GM12878 (cell line): ENCODE data around the gene CKLF. TPM values are rescaled to one million over a fixed set of nuclear protein-coding genes. Genes with fewer than 3 reads are reported as not detected.
A peak's percentile ranks its signal among the peaks of the same experiment; 100 is the strongest.

Experiments used
- BACH1 ChIP-seq: fragments of 450-650 bp; IDR thresholded peaks from 2 replicates; pipeline ENCODE4 v1.6.1; 2017; ENCODE audit warnings: mild to moderate bottlenecking, borderline replicate concordance
- CREB1 ChIP-seq: IDR thresholded peaks from 2 replicates; pipeline ENCODE4 v1.6.1; 2012; ENCODE audit warnings: low read depth, mild to moderate bottlenecking, inconsistent platforms
- CREM ChIP-seq: IDR thresholded peaks from 2 replicates; pipeline ENCODE4 v1.6.1; 2014; ENCODE audit warnings: antibody characterized with exemption, low read depth
- ETV6 ChIP-seq, 2 experiments: fragments of 450-650 bp in 1 of 2; IDR thresholded peaks in 1 of 2; conservative IDR thresholded peaks in 1 of 2; 2 replicates each; pipeline ENCODE4 v1.6.1; 2014; ENCODE audit warnings: antibody characterized with exemption in 1 of 2, borderline replicate concordance in 1 of 2, low read depth in 1 of 2, mild to moderate bottlenecking in 1 of 2, moderate library complexity in 1 of 2
- FOXM1 ChIP-seq: IDR thresholded peaks from 2 replicates; pipeline ENCODE4 v1.6.1; 2012; ENCODE audit warnings: low read depth, mild to moderate bottlenecking, inconsistent platforms, low read length, moderate library complexity
- IKZF1 ChIP-seq: fragments of 450-650 bp; conservative IDR thresholded peaks from 2 replicates; pipeline ENCODE4 v1.6.1; 2017; ENCODE audit warnings: antibody characterized with exemption, mild to moderate bottlenecking
- JUNB ChIP-seq: IDR thresholded peaks from 2 replicates; pipeline ENCODE4 v1.6.1; 2016; ENCODE audit warnings: antibody characterized with exemption, mild to moderate bottlenecking
- KAT2A ChIP-seq: conservative IDR thresholded peaks from 2 replicates; pipeline ENCODE4 v1.6.1; 2011; ENCODE audit warnings: low read depth, low read length; ENCODE audit not compliant: control insufficient read depth
- MTA3 ChIP-seq: IDR thresholded peaks from 2 replicates; pipeline ENCODE4 v1.6.1; 2012; ENCODE audit warnings: low read length, inconsistent platforms, borderline replicate concordance
- NFIC ChIP-seq: IDR thresholded peaks from 2 replicates; pipeline ENCODE4 v1.6.1; 2012; ENCODE audit warnings: low read depth, mild to moderate bottlenecking, inconsistent platforms, low read length, moderate library complexity
- NFYA ChIP-seq: IDR thresholded peaks from 2 replicates; pipeline ENCODE4 v1.6.1; 2011; ENCODE audit warnings: low read depth, mild to moderate bottlenecking, low read length, improper control_type of control experiment, borderline replicate concordance
- PML ChIP-seq: IDR thresholded peaks from 2 replicates; pipeline ENCODE4 v1.6.1; 2012; ENCODE audit warnings: low read length, inconsistent platforms
- RAD21 ChIP-seq: IDR thresholded peaks from 2 replicates; pipeline ENCODE4 v1.6.1; 2011; ENCODE audit warnings: mild to moderate bottlenecking, low read depth, low read length, moderate library complexity; ENCODE audit not compliant: insufficient read depth
- SIN3A ChIP-seq: IDR thresholded peaks from 2 replicates; pipeline ENCODE4 v1.6.1; 2012; ENCODE audit warnings: low read depth, low read length, improper control_type of control experiment
- SMAD1 ChIP-seq: fragments of 450-650 bp; IDR thresholded peaks from 2 replicates; pipeline ENCODE4 v1.6.1; 2018; ENCODE audit warnings: mild to moderate bottlenecking, low read depth; ENCODE audit not compliant: partially characterized antibody
- SPI1 ChIP-seq: IDR thresholded peaks from 2 replicates; pipeline ENCODE4 v1.6.1; 2011; ENCODE audit warnings: low read depth, mild to moderate bottlenecking, low read length, moderate library complexity, borderline replicate concordance; ENCODE audit not compliant: insufficient read depth
- STAT3 ChIP-seq: IDR thresholded peaks from 2 replicates; pipeline ENCODE4 v1.6.1; 2011; ENCODE audit warnings: low read depth, low read length, improper control_type of control experiment
- TAF1 ChIP-seq: IDR thresholded peaks from 2 replicates; pipeline ENCODE4 v1.6.1; 2011; ENCODE audit warnings: mild to moderate bottlenecking, low read depth, low read length, borderline replicate concordance
- YBX1 ChIP-seq: fragments of 450-650 bp; IDR thresholded peaks from 2 replicates; pipeline ENCODE4 v1.6.1; 2016; ENCODE audit warnings: antibody characterized with exemption
- ZNF384 ChIP-seq: IDR thresholded peaks from 2 replicates; pipeline ENCODE4 v1.6.1; 2012; ENCODE audit warnings: low read depth, mild to moderate bottlenecking, low read length, improper control_type of control experiment, borderline replicate concordance
- ZNF622 ChIP-seq: fragments of 450-650 bp; IDR thresholded peaks from 2 replicates; pipeline ENCODE4 v1.6.1; 2017; ENCODE audit warnings: mild to moderate bottlenecking, inconsistent platforms
- ZSCAN29 ChIP-seq: fragments of 450-650 bp; IDR thresholded peaks from 2 replicates; pipeline ENCODE4 v1.6.1; 2017; ENCODE audit warnings: mild to moderate bottlenecking, moderate library complexity
- polyA plus RNA-seq, 11 experiments: library from polyadenylated mRNA; depleted of rRNA in 4 of 11; unstranded in 6 of 11; stranded (reverse) in 5 of 11; fragments of >200 nt; fragmentation: Nextera tagmentation in 4 of 11; fragmentation: Illumina TruSeq in 1 of 11; extraction: Ambion mirVana in 4 of 11; extraction: Trizol in 1 of 11; gene quantifications; 1 replicate in 1 of 11; 2 replicates in 10 of 11; pipeline versions ENCODE4 v1.2.1 to v1.2.3, GENCODE V29; 2011 to 2016; ENCODE audit warnings: inconsistent platforms in 2 of 11, missing spikeins in 2 of 11, low read depth in 1 of 11
- total RNA-seq, 4 experiments: library from RNA; depleted of rRNA in 3 of 4; stranded (reverse); fragments of >200 nt in 3 of 4; fragmentation: Illumina TruSeq in 1 of 4; extraction: Trizol in 1 of 4; gene quantifications; 2 replicates each; pipeline versions ENCODE4 v1.2.1 to v1.2.3, GENCODE V29; 2013 to 2021
- TF ChIP-seq, protein P1 (sequence below), 3 experiments: IDR thresholded peaks in 2 of 3; conservative IDR thresholded peaks in 1 of 3; 2 replicates each; pipeline ENCODE4 v1.5.1; 2011; ENCODE audit warnings: low read depth in 3 of 3, low read length in 3 of 3, mild to moderate bottlenecking in 3 of 3, control low read depth in 2 of 3, moderate library complexity in 2 of 3, inconsistent platforms in 1 of 3, mixed read lengths in 1 of 3; ENCODE audit not compliant: control insufficient read depth in 2 of 3, insufficient read depth in 1 of 3; ENCODE audit errors: extremely low read depth in 1 of 3
- TF ChIP-seq, protein P2 (sequence below): IDR thresholded peaks from 2 replicates; pipeline ENCODE4 v1.6.1; 2012; ENCODE audit warnings: low read depth, low read length, improper control_type of control experiment
- TF ChIP-seq, protein P3 (sequence below): IDR thresholded peaks from 2 replicates; pipeline ENCODE4 v1.6.1; 2011; ENCODE audit warnings: low read depth, mild to moderate bottlenecking, low read length, moderate library complexity, borderline replicate concordance; ENCODE audit errors: extremely low read depth
- TF ChIP-seq, protein P4 (sequence below): IDR thresholded peaks from 2 replicates; pipeline ENCODE4 v1.6.1; 2012; ENCODE audit warnings: low read depth, low read length, improper control_type of control experiment

Gene CKLF
- total and polyA plus RNA-seq, 10 of the 15 experiments (the other 5 are each of a cell fraction or from before 2014, with no cell fraction given): 40.8 to 193 (median 109) TPM

DNA sequence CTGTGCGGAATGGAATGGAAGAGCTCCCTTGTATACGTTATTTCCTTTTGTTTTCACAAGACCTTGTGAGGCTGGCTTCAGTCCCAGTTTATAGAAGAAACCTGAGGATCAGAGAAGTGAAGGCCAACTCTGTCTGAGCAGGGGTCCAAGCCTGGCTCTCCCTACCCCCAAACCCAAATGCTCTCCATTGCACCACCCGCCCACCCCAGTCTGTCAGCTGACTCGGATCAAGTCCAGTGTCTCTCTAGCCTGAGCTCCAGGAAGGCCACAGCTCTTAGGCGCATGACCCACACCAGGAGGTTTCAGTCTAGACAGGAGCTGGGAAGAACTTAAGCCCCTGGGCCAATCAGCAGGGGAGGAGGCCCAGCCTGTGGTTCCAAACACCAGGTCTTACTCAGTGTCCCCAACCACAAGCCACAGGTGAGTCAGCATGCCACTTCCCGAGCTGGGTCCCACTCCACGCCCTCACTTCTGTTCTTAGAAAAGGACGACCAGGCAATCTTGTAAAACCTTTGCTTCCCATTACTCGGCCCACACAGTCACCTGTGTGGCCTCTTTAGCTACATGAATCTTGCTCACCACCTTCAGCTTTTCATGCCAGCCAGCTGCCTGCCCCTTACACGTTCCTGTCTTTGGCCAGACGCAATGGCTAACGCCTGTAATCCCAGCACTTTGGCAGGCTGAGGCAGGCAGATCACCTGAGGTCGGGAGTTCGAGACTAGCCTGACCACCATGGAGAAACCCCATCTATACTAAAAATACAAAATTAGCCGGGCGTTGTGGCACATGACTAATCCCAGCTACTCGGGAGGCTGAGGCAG, 30.2 kb upstream of the CKLF start (continued):
- TF ChIP-seq BACH1 (peak; percentile 89; the same call in 1 of the 2 replicates), TAF1 (0 out of 2 replicates have a peak, but pooled peaks have one; percentile 40), SIN3A (no peak), NFYA (no peak), FOXM1 (peak; percentile 84), NFIC (peak; percentile 94), PML (no peak), STAT3 (0 out of 2 replicates have a peak, but pooled peaks have one; percentile 52), JUNB (peak; percentile 92), ETV6 (conservative IDR thresholded peaks at IDR 0.05 in 1 of 2, IDR thresholded peaks at IDR 0.05 in 1 of 2; ENCODE audit: borderline replicate concordance in 1 of 2, low read depth in 1 of 2) (peak in 1 of 2 experiments; percentile 80; a peak in 2 of 4 replicates), SPI1 (peak; percentile 44; the same call in 1 of the 2 replicates), RAD21 (no peak), IKZF1 (peak; percentile 99), YBX1 (no peak), SMAD1 (no peak), ZSCAN29 (no peak), CREB1 (peak; percentile 25; the same call in 1 of the 2 replicates), ZNF622 (no peak), KAT2A (no peak), ZNF384 (no peak), CREM (peak; percentile 87), MTA3 (peak; percentile 95)
- TF ChIP-seq, protein P1, sequence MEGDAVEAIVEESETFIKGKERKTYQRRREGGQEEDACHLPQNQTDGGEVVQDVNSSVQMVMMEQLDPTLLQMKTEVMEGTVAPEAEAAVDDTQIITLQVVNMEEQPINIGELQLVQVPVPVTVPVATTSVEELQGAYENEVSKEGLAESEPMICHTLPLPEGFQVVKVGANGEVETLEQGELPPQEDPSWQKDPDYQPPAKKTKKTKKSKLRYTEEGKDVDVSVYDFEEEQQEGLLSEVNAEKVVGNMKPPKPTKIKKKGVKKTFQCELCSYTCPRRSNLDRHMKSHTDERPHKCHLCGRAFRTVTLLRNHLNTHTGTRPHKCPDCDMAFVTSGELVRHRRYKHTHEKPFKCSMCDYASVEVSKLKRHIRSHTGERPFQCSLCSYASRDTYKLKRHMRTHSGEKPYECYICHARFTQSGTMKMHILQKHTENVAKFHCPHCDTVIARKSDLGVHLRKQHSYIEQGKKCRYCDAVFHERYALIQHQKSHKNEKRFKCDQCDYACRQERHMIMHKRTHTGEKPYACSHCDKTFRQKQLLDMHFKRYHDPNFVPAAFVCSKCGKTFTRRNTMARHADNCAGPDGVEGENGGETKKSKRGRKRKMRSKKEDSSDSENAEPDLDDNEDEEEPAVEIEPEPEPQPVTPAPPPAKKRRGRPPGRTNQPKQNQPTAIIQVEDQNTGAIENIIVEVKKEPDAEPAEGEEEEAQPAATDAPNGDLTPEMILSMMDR (IDR thresholded peaks at IDR 0.05 in 2 of 3, conservative IDR thresholded peaks at IDR 0.05 in 1 of 3; ENCODE audit: control insufficient read depth in 2 of 3, extremely low read depth in 1 of 3, insufficient read depth in 1 of 3, low read depth in 3 of 3, low read length in 3 of 3): no peak
- TF ChIP-seq, protein P2, sequence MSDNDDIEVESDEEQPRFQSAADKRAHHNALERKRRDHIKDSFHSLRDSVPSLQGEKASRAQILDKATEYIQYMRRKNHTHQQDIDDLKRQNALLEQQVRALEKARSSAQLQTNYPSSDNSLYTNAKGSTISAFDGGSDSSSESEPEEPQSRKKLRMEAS: no peak
- TF ChIP-seq, protein P3, sequence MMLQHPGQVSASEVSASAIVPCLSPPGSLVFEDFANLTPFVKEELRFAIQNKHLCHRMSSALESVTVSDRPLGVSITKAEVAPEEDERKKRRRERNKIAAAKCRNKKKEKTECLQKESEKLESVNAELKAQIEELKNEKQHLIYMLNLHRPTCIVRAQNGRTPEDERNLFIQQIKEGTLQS: no peak
- TF ChIP-seq, protein P4, sequence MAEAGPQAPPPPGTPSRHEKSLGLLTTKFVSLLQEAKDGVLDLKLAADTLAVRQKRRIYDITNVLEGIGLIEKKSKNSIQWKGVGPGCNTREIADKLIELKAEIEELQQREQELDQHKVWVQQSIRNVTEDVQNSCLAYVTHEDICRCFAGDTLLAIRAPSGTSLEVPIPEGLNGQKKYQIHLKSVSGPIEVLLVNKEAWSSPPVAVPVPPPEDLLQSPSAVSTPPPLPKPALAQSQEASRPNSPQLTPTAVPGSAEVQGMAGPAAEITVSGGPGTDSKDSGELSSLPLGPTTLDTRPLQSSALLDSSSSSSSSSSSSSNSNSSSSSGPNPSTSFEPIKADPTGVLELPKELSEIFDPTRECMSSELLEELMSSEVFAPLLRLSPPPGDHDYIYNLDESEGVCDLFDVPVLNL: no peak
